RWPE2 (cell line): ENCODE results near the gene MIPOL1.
"Not testable (repeated sequence)": the region's sequence is repeated elsewhere in the genome, so short reads cannot be mapped to it uniquely, and the experiment has no call there.

Experiments used
- ATAC-seq: fragments of 200-7000 bp; cut with Tn5 transposase; 3 replicates; pipeline ENCODE4 v1.9.1; 2021; ENCODE audit warnings: low read depth
- DNase-seq: peaks from one replicate; pipeline ENCODE4 v3.0.0-alpha.2; 2020; ENCODE audit warnings: low spot score
- H3K27ac ChIP-seq: fragments of 450-650 bp; 2 replicates; pipeline ENCODE4 v1.5.1; 2017; ENCODE audit warnings: mild to moderate bottlenecking; ENCODE audit not compliant: poor library complexity, severe bottlenecking
- H3K27me3 ChIP-seq: fragments of 250-450 bp; sonication (Bioruptor Pico); 2 replicates; pipeline ENCODE4 v1.5.1; 2021; ENCODE audit warnings: mild to moderate bottlenecking, moderate library complexity; ENCODE audit not compliant: insufficient read depth, poor library complexity, severe bottlenecking
- H3K36me3 ChIP-seq: fragments of 250-450 bp; sonication (Bioruptor Pico); 2 replicates; pipeline ENCODE4 v1.5.1; 2020; ENCODE audit warnings: low read depth, mild to moderate bottlenecking, moderate library complexity
- H3K4me1 ChIP-seq: fragments of 250-450 bp; sonication (Bioruptor Pico); 2 replicates; pipeline ENCODE4 v1.5.1; 2021; ENCODE audit warnings: mild to moderate bottlenecking, moderate library complexity; ENCODE audit not compliant: insufficient read depth, poor library complexity, severe bottlenecking
- H3K4me3 ChIP-seq: fragments of 250-450 bp; sonication (Bioruptor Pico); 2 replicates; pipeline ENCODE4 v1.5.1; 2021; ENCODE audit warnings: mild to moderate bottlenecking, moderate library complexity; ENCODE audit not compliant: severe bottlenecking
- H3K9me3 ChIP-seq: fragments of 250-450 bp; sonication (Bioruptor Pico); 2 replicates; pipeline ENCODE4 v1.5.1; 2021; ENCODE audit warnings: mild to moderate bottlenecking, moderate library complexity; ENCODE audit not compliant: severe bottlenecking
- CTCF ChIP-seq: fragments of 450-650 bp; IDR thresholded peaks from one replicate; pipeline ENCODE4 v1.5.1; 2017; ENCODE audit warnings: mild to moderate bottlenecking, moderate library complexity; ENCODE audit not compliant: poor library complexity, severe bottlenecking

MIPOL1 gene

GRCh38 chr14:37232907-37233481 is 35.3 kb downstream of the MIPOL1 start:
- H3K36me3 ChIP-seq, result no peaks in the 10 kb centered on the region
- peak; percentile 85 for ATAC-seq
- no peak for DNase-seq
- peak; percentile 96 for TF ChIP-seq CTCF
- H3K27ac ChIP-seq, result no peak overlapping the region
- H3K27me3 ChIP-seq, result no peaks in the 10 kb centered on the region
- no peak overlapping the region for H3K4me3 ChIP-seq
- no peaks in the 10 kb centered on the region for H3K4me1 ChIP-seq
- no peaks in the 10 kb centered on the region for H3K9me3 ChIP-seq

GRCh38 chr14:37234222-37234621 is 36.5 kb downstream of the MIPOL1 start:
- Histone ChIP-seq H3K4me1 (no peaks in the 10 kb centered on the region), H3K9me3 (no peaks in the 10 kb centered on the region), H3K36me3 (no peaks in the 10 kb centered on the region), H3K4me3 (no peak overlapping the region), H3K27ac (no peak overlapping the region), H3K27me3 (no peaks in the 10 kb centered on the region)
- TF ChIP-seq CTCF, result no peak
- DNase-seq (no peak), ATAC-seq (no peak)

DNA sequence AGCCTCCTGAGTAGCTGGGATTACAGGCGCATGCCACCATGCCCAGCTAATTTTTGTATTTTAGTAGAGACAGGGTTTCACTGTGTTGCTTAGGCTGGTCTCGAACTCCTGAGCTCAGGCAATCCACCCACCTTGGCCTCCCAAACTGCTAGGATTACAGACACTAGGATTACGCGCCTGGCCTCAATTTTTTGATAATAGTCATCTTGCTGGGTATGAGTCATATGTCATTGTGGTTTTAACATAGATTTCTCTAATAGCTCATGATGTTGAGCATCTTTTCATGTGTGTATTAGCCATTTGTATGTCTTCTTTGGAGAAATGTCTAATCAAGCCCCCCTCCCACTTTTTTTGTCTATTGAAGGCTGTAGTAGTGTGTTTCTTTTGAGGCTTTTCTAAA is 38.3 kb downstream of the MIPOL1 start:
- not testable (repeated sequence) for H3K4me3 ChIP-seq, H3K27ac ChIP-seq, H3K36me3 ChIP-seq, H3K9me3 ChIP-seq, H3K4me1 ChIP-seq, H3K27me3 ChIP-seq, DNase-seq
- ATAC-seq, result peak; percentile 72

GRCh38 chr14:37237094-37237493 is 39.4 kb downstream of the MIPOL1 start:
- DNase-seq, result no peak
- no peak overlapping the region for H3K4me3 ChIP-seq
- TF ChIP-seq CTCF, result no peak

GRCh38 chr14:37237735-37238200 is 40.0 kb downstream of the MIPOL1 start:
- no peaks in the 10 kb centered on the region for H3K4me1 ChIP-seq
- H3K27ac ChIP-seq, result no peak overlapping the region
- no peak for ATAC-seq
- no peaks in the 10 kb centered on the region for H3K36me3 ChIP-seq
- DNase-seq, result no peak
- no peaks in the 10 kb centered on the region for H3K27me3 ChIP-seq
- TF ChIP-seq CTCF, result no peak
- H3K4me3 ChIP-seq, result no peak overlapping the region
- H3K9me3 ChIP-seq, result no peaks in the 10 kb centered on the region

More at GRCh38 chr14:37237094-37237493, 39.4 kb downstream of the MIPOL1 start:
- H3K4me1 ChIP-seq, result no peaks in the 10 kb centered on the region
- no peaks in the 10 kb centered on the region for H3K27me3 ChIP-seq
- H3K9me3 ChIP-seq, result no peaks in the 10 kb centered on the region
- H3K27ac ChIP-seq, result no peak overlapping the region
- no peak for ATAC-seq
- H3K36me3 ChIP-seq, result no peaks in the 10 kb centered on the region
